NCI-H510A (cell line): ENCODE data around the gene LAMA4.
"Not testable (repeated sequence)": the region's sequence is repeated elsewhere in the genome, so short reads cannot be mapped to it uniquely, and the experiment has no call there.

Experiments
- DNase-seq: peaks from one replicate; lab custom pipeline; 2025; lab: John Stamatoyannopoulos, UW

Gene LAMA4

DNA sequence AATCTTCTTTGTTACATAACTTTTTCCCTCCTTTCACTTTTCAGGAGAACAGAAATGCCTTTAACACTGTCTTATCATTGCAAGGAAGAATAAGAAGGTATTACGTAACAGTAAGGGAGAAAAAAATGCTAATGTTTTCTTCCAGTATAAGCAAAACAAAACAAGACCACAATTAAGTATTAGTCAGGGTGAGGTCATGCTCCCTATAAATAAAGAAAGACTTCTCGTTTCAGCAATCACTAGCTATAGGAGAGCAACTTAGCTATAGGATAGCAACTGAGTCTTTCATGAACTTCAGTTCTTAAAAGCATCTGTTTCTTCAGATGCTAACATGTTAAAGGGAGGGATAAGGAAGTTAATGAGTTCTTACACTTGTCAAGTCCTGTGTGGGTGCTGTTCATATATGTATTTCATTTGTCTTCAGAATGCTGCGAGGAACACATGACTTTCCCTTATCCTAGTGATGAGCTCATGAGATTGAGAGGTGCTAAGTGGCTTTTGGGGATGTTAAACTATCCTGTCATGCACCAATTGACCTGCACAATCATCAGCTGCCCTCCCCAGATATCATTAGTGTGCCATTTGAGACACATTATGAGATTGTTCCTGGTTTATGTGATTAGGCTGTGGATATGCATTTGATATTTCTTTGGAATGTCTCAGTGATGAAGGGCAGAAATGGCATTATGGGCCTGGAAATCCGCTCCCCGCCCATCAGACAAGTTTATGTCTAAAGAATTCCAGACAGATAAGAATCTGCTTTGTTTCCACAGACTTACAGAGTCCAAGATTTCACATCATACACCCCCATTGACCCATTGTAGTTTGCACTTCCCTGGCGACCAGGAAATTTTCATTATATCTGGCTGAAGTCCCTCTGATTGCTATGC lies 37.5 kb downstream of the LAMA4 start:
- no peak for DNase-seq

DNA sequence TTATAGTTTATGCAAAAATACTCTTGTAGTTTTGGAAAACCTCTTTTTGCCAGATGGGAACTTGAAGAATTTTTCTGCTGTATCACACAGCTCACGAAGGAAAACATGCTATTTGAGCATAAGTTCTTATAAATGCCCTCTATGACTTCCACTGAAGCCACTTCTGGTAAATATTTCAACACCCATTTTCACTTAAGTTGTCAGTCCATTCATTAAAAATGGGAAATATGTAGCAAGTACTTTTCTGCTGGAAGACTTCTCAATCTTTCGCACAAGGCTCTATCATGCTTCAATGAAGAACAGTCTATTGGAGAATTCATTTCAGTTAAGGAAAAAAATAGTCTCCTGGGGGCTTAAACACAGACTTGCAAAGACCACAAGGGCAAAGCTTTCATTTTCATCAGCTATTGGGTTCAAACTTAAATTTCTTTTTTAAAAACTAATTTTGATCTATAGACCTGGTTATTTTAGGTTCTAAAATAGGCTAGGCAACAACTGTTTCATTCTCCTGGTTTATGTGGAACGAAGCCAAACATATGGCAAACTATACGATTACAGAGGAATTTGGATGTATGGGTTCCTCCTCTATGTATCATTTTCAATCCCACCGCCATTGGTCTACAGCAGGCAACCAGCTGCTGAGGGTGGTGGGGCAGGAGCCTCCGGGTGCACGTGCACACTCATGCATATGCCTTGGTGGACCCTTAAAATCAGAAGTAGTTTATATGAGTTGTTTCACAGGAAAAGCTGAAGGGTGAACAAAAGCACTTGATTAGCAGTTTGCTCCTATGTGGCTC lies 38.7 kb downstream of the LAMA4 start:
- no peak for DNase-seq

DNA sequence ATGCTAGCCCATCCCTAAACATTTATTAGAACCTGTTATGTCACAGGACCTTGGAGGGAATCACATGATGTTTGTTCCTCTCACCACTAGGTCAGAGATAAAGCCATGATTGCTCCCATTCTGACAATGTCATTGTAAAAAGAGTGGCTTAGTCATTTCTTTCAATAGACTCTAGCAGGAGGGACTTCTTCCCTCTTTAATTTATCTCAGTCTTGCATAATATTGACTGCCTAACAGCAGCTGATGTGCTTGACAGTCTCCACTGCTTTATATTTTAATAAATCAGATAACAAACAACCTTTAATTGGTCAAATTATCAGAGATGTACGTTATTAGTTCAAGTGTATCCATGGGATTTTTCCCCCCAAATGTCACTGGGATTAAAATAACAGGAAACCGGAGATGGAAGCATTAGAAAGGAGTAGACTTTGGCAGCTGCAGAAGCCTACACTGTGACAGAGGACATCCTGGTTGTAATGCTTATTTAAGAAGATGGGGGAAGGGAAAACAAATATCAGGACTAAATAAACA lies 39.6 kb downstream of the LAMA4 start:
- no peak for DNase-seq

DNA sequence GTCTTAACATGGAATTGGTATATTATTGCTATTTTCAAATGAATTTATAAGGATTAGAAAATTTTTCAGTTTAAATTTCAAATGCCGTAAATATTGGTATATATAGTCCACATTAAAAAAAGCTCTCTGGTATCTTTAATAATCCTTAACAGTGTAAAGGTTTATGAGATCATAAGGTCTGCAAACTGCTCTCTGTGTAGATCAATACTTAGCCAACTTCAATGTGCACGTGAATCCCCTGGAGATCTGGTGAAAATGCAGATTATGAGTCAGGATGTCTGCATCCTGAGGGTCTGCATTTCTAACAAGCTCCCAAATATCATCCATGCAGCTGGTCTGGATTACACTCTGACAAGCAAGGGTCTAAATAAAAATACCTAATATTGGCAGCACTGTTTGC lies 43.5 kb downstream of the LAMA4 start:
- no peak for DNase-seq

DNA sequence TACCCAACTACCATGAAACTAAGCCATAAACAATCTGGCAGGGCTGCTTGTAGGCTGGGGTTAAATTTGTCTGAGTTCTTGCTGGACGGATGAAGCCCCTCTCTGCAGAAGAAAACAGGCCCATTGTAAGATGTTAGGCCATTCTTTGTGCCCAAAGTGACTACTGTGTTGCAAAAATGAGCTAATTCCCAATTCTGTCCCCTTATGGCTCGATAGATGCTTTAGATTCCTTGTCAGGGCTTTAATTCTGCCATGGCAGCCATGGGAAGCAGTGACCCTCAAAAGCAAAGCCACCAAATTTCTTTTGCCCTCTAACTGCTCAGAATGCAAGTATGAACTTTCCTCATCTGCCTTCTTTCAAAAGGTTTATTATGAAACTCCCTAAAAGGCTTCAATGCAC lies 45.2 kb downstream of the LAMA4 start:
- DNase-seq = no peak

DNA sequence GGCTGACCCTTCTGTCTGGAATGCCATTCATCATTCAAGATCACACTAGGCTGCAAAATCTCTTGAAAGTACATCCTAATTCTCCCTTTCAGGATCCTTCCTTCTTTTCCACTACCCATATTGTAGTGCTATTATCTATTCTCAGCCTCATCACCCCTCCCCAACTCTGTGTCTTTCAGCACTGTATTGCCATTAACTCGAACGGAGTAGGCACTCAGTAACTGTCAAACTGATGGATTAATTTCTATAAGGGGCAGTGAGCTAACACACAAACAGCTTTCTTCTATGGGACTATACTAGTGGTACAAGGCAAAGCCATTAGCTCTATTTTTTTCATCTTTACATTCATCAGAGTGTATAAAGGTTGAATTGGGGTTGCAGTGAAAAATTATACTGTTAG lies 46.6 kb downstream of the LAMA4 start:
- DNase-seq = no peak

DNA sequence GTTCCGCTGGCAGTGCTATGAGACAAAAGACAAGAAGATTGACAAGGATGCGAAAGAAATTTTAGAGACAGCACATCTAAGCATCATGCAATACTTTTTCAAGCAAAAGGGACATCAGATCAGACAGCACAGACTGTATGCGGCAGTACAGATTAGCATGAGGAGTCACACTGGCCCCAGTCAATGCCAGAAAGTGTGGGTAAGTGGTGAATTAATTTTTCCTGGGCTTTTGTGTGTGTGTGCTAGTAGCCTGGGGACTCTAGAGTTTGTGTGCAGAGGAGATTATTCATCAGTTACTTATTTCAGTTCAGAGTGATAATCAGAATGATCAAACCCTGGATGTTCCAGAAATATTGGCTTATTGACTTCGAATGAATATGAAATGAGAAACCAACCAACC lies 47.2 kb downstream of the LAMA4 start:
- no peak for DNase-seq

DNA sequence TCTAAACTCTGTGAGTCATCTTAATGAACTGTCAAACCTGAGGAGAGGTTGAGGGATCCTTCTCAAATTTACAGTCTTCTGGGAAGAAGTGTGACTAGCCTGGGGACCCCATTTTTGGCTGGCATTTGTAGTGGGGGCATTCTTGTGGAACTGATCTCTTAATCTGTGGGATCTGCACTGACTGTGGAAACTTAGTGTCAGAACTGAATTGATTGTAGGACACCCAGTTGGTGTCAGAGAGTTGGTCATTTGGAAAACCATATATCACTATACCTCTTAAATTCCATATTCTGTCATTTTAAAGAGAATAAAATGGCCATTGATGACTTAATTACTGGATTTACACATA lies 48.3 kb downstream of the LAMA4 start:
- DNase-seq = no peak

DNA sequence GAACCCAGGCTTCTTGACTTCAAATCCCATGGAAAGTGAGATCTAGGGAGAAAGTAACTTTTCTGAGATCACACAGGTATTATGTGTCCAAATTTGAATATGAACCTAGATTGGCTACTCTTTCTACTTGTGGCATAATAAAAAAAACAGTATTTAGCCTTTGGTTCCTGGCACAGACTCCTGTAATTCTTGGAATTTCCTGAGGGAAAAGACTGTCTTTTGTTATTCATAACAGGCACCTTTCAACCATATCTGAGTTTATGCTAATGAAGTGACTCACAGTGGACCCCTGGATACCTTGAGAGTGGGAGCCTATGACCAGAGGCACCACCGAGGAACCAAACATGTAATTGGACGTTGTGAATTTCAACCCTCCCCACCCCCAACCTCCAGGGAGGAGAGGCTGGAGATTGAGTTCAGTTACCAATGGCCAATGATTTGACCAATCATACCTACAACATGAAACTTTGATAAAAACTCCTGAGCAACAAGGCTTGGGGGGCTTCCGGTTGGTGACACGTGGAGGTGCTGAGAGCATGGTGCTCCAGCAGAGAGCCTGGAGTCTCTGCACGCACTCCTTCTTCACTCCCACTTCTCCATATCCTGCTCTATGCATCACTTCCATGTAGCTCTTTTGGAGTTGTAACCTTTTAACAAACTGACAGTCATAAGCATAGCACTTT lies 48.8 kb downstream of the LAMA4 start:
- DNase-seq = no peak

DNA sequence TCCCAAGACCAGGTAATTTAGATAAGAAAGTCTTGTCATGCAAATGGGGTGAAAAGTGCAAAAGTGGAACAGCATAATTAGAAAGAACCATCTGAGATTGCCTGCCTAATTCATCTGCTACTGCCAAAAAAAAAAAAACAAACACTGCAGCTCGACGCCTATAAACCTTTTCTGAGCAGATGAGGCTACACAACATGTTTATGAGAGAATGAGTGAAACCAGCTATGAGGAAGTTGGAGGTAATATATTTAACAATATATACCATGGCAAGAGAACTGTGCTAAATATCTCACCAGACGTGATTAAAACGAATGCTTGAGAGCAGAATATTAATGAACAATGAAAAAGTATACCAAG lies 50.0 kb downstream of the LAMA4 start:
- DNase-seq = no peak

DNA sequence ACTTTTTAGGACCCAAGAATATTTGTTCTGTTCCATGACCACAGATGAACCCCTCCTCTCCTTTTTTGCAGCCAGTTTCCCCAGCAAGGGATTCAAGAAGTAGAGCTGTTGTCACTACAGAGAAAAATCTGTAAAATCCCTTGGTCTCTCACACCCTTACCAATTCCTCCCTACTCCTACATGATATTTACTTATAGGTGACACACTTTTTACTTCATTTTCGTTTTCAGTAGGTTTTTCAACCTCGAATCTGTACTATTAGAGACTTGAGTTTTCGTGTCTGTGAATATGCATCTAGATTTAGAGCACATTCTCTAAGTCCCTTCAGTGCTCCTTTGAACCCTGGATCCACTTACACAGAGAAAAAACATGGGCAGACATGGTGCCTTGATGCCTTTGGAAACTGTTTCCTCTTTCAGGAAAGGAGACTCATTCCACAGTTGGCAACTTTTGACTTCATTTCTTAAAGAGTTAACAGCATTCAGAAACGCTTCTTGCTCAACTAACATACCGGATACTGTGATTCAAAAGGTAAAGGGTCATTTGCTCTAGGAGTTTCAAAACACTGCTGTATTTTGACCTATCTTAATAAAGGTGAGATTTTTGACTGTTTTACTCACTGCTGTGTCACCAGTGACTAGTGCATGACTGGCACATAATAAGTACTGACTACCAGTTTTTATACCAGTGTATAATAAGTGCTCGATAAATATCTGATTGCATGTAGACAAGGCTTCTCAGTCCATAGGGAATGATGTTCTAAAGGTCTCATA lies 50.6 kb downstream of the LAMA4 start:
- DNase-seq = no peak

DNA sequence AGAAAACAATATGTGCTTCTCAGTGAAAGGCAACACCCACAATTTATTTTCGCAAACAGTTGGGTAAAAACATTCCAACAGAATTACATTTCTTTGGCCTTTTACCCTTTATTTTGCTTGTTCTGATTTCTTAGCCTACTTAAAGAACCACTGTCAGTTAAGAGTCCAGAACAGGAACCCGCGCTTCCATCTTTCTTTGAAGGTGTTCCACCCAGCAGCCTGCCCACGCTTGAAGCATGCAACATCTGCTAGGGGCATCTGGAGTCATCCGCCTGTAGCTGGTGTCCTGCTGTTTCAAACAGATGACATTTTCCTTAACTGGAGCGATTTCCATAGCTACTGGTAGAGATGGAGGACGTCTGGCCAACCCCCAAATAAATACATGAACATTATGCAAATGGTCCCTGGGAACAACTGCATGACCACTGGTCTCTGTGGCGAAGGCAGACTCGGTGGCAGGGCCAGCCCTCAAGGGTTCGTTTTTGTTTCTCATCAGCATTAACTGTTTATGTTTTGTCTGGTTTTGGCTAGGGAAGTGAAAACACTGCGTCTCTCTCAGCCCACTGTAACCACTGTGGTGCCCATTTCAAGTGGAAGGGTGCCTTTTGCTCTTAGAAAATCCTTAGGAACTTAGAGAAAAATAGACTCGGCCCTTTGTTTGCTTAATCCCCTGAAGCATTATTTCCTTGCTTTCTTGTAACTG lies 51.6 kb downstream of the LAMA4 start:
- DNase-seq = no peak

DNA sequence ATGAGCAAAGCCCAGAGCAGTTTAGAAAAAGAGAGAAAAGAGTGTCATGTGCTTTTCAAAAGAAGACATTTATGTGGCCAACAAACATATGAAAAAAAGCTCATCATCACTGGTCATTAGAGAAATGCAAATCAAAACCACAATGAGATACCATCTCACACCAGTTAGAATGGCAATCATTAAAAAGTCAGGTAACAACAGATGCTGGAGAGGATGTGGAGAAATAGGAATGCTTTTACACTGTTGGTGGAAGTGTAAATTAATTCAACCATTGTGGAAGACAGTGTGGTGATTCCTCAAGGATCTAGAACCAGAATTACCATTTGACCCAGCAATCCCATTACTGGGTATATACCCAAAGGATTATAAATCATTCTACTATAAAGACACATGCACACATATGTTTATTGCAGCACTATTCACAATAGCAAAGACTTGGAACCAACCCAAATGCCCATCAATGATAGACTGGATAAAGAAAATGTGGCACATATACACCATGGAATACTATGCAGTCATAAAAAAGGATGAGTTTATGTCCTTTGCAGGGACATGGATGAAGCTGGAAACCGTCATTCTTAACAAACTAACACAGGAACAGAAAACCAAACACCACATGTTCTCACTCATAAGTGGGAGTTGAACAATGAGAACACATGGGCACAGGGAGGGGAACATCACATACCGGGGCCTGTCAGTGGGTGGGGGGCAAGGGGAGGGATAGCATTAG lies 54.0 kb downstream of the LAMA4 start:
- DNase-seq = not testable (repeated sequence)

DNA sequence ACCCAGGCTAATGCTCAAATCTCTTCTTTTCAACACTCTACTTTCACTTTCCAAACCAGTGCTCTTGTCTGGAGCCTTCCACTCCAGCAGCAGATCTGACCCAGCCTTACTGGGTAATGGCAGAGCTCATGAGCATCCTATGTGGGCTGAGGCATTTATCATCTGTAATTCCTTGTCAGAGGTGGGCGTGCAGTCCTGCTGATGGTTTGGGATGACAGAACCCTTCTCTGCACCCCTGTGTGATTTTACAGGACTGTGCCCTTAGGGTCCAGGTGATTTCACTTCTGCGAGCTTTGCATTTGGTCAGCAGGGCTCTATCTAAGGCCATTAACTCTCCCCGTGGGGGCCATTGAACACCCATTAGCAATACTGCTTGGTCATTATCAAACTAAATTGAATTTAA lies 55.4 kb downstream of the LAMA4 start:
- no peak for DNase-seq

DNA sequence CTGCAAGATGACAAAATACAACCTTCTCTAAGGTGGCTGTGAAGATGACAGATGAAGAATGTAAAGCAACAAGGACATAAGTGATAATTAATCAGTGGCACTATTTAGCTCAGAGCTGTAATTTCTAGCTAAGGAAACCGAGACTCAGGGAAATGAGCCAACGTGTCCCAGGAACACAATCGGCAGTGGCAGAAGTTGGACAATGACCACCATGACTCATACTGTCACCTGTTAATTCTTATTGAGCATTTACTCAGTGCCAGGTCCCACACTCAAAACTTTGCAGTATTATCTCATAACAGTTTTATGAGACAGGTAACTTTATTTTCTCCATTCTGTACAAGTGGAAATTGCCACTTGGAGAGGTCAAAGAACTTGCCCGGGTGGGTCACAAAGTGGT lies 55.8 kb downstream of the LAMA4 start:
- no peak for DNase-seq

DNA sequence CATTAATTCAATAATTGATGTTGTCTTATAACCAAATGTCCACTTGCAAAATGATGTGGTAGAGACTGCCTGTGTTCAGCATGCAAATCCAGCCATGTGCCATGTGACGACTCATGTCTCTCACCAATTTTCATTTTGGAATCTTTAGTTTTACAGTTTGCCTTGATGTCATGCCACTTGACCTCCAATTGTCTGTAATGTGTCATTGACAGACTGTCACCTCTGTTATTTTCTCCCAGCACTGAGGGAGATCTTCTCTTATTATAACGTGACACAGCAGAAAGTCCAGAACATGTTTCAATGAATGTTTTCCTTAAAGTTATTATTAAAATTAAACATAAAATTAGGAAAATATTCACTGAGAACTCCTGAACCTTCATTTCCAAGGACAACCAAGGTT lies 56.7 kb downstream of the LAMA4 start:
- no peak for DNase-seq

DNA sequence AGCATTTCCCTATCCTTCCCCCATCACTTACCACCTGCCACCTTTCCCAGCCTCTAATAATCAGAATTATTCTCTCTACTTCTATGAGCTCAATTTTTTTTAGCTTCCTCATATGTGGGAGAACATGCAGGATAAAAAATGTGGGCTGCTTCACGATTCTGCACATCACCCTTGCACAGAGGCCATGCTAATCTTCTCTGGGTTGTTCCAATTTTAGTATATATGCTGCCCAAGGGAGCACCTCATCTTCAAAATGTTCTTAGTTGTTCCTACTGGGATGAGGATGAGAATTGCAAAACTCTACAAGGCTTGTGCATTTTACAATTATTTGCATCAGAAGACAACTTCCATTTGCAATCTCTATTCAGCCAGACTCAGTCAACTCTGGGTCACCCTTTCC lies 58.1 kb downstream of the LAMA4 start:
- DNase-seq = no peak

DNA sequence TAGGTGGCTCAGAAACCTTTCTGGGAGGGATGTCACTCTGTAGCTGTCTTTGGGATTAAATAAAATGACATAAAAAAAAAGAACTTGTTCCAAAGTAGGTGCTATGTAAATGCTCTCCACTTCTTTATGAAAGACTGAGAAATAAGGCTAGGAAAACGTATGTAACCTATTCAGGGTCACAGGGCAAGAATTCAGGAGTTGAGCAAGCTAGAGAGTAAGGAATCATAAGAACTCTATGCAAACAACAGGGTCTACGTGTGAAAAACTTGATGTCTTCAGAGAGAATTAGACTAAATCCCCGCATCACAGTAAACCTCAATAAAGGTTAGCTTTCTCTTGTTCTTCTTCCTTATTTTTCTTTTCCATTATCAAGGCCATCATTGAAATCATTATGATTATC lies 59.2 kb downstream of the LAMA4 start:
- no peak for DNase-seq

DNA sequence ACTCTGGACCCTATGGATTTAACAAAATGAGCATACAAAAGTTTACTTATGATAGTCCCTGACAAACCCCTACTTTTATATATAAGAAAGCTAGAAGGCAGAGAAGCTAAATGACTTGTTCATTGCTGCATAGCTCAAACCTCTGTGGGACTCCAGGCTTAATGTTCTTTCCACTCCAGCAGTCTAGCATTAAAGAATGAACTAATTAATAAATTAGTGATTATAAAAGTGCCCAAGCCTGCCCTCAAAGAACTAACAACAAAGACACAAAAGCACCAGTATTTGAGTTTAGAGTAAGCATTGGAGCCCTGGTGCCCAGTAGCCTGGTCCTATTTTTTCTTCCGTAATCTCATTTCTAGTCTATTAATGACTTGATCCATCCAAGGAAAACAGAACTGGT lies 59.9 kb downstream of the LAMA4 start:
- DNase-seq = no peak

DNA sequence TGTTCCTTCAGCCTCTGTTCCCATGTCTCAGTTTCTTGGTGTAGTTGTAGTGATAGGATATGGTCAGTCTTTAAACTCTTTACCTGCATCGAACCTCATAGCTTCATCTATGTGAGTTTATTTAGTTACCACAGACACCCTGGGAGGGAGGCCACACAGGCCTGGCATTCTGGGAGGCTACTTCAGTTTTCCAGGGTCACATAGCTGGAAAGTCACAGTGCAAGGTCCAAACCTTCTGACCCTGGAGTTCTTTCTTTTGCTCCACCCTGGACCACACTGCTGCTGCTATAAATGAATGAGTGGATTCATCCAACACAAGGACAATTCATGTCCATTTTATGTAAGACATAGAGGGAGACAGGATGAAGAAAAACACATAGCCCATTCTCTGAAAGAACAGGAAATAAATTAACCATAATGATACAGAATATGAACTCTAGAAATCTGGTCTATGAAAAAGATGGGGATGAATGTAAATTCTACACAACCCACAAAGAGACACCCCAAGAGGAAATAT lies 60.8 kb downstream of the LAMA4 start:
- DNase-seq = no peak
